CD4-positive, alpha-beta T cell treated with Interleukin-10 for 1 hour (primary cell): Measurements from ENCODE around the gene GRIN1.

Experiments
- DNase-seq: peaks from one replicate; pipeline ENCODE4 v3.0.0-alpha.2; 2020

GRIN1 gene

DNA sequence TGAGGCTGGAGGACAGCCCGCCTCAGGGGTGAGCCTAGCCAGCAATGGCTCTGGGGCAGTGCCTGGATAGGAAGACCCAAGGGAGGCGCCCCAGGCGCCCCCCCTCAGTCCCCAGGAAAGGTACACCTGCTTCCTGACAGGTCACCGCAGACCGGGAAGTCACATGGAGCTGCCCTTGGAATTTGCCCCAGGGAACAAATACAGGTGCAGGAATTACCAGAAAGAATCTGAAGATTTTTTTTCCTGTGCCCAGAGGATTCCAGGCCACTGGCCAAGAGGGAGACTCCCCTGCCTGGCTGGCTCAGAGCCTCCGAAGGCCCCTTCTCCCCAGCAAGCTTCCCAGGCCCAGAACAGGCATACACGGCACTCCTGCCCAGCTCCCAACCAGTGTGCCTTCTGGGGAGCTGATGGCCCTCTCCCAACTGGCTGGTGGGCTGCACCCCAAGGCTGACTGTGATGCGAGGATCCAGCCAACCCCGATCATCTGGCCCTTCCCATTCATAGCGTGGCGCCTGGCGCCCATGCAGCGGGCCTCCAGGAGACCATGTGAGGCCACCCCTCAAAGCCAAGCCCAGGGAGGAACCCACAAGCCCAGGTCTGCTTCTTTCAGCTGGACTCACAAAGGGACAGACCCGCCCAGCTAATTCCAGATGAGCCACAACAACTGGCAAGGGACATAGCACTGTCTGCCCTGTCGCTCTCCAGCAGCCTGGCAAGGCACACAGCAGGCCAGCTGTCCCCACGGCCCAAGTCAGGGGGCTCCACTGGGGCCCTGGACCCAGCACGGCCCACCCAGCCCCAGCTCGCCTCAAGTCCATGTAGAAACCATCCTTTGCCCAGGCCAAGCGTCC is 59.3 kb downstream of the GRIN1 start:
- no peak for DNase-seq

DNA sequence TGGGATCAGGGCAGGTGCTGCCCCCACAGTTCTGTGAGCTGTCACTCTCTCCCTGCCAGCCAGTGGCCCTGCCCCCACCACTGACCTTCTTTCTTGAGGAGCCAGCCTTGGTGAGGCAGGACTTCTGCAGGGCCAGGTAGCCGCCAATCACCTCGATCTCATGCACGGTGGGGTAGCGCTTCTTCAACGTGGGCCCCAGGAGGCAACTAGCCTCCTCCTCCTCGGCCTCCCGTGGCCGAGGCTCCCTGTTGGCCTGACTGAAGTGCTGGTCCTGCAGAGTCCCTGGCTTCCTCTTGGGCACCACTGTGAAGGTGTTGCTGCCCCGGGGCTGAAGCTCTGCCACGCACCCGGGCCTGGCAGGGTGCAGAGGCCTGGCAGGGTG is 59.9 kb downstream of the GRIN1 start:
- no peak for DNase-seq

DNA sequence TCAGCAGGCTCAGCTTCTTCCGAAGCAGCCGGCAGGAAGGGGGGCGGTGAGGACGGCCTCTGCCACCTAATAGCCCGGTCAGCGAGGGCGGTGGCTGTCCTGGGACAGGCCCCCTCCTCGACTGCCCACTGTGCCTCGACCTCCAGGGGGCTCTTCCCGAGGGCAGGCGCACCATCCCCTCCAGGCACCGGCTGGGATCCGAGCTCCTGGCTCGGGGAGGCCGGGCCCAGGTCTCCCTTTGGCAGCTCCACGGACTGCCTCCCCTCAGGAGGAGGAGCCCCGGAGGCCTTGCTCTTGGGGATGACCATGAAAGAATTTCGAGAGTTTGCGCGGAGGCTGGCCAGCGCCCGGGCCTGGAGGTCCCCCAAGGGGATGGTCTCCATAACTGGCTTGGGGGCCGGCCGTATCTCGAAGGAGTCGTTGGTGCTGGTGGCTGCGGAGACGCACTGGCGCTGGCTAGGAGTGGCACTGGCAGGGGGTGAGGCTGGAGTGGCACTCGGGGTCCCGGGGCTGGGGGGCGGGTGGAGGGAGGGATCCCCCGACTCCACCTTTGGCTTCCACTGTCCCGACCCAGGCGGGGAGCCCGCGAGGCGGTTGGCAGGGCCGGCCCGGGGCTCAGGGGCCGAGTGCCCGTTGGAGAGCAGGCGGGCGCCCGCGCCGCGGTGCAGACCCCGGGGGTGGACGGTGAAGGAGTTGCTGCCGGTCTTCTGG is 60.6 kb downstream of the GRIN1 start:
- no peak for DNase-seq

DNA sequence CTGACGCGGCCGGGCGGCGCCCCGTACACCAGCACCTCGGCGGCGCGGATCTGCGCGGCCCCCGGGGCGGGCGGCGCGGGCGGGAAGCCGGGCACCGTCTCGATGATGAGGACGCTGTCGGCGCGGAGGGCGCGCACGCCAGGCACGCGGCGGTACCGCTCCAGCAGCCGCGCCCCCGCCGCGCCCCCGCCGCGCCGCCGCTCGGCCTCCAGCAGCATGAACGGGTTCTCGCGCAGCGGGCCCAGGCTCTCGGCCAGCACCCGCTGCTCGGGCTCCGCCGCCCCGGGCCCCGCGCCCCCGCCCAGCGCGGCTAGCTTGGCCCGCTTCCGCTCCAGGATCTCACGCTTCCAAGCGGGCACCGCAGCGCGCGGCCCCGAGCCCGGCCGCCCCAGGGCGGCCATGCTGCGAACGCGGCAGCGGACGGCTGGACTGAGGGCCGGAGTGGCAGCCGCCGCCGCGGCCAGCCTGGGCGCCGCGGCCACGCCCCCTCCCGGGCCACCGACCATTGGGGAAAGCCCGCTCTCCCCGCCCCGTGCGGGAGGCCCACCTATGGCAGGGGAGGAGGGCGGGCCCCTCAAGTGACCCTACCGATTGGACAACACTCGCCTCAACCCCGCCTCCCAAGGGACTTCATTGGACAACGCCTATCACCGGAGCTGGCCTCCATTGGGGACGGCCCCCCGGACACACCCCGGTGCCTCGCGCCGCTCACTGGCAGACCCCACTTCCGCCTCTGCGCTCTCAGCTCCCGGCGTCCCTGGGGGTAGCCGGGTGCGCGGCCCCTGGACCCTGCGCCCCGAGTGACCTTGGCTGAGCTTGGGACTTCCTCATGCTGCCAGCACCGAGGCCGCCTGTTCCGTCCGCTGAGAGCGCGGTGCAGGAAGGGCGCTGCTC is 61.6 kb downstream of the GRIN1 start, which contains the start of gene TPRN:
TPRN (minus strand) TSS at position 431 of the 894 bp plus-strand sequence; CDS start at position 401, 30 bp downstream.
- peak; percentile 98 for DNase-seq

DNA sequence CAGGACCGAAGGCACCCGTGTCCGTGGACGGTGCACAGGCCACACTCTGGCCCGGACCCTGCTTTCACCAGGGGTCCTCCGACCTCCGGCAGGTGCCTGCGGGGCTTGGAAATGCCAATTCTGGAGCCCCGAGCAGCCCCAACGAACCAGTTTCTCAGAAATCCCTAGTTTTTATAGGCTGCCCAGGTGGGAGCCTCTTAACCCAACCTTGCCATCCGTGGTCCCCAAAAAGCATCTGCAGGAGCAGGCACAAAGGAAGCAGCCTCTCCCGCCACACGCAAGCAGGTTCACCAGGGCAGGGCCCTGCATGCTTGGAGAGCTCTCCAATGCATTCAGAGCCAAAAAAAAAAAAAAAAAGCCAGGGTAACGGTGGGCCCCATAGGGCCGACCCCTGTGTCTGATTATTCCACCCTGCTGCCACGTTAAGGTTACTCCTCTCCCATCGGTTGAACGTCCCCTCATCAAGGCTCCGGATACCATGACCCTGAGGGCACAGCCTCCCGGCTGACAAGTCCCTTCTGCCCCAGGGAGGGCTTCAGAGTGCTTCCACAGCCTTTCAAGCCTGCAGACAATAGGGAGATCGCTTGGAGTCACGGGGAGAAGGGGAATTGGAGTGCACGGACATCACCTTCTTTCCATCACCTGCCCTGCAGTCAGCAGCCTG is 62.4 kb downstream of the GRIN1 start:
- no peak for DNase-seq

DNA sequence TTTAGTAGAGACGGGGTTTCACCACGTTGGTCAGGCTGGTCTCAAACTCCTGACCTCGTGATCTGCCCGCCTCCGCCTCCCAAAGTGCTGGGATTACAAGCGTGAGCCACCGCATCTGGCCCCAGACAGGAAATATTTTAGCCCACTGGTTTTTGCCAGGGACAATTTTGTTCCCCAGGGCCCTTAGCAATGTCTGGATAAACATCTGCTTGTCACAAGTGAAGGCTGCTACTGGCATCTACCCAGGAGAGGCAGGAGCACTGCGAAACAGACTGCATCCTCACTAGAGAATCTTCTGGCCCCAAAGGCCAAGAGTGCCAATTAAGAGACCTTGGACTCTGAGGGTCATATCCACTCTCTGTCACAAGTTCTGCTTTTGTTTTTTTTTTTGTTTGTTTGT is 64.0 kb downstream of the GRIN1 start:
- no peak for DNase-seq

DNA sequence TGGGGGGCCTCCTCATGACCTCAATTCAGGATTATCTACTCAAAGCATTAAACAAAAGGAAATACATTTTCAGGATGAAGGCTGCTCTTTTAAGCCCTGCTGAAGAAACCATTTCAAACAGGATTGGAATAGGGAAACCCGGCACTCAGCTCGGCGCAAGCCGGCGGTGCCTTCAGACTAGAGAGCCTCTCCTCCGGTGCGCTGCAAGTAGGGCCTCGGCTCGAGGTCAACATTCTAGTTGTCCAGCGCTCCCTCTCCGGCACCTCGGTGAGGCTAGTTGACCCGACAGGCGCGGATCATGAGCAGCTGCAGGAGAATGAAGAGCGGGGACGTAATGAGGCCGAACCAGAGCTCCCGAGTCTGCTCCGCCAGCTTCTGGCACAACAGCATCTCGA is 65.8 kb downstream of the GRIN1 start:
- no peak for DNase-seq

DNA sequence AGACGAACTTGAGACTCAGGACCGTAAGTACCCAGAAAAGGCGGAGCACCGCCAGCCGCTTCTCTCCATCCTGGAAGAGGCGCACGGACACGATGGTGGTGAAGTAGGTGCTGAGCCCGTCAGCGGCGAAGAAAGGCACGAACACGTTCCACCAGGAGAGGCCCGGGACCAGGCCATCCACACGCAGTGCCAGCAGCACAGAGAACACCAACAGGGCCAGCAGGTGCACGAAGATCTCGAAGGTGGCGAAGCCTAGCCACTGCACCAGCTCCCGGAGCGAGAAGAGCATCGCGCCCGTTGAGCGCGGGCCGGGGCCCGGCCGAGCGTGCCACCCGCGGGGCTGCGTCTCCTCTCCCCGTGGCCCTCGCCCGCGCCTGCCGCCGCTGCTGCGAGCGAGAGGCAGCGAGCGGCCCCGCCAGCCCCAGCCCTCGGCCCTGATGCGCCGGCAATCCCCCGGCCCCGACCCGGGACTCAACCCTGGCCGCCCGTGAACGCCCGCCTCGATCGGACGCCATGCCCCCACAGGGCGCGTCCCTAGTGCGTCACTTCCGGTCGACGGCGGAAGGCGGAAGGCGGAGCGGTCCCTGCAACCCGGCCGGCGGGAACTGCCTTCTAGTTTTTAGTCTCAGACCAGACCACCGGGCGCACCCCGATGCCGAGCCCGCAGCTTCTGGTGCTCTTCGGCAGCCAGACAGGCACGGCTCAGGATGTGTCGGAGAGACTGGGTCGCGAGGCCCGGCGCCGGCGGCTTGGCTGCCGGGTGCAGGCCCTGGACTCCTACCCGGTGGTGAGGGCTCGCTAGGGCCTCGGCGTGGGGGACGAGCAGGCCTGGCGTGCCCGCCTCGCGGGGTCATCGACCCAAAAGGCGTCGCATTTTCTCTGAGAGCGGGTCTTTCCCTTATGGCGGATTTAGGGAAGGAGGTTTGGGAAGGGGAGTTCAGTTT is 66.4 kb downstream of the GRIN1 start, which contains the start of the genes NDOR1 and TMEM203:
NDOR1 (plus strand) TSS at position 575 of the 944 bp plus-strand sequence; CDS start at position 653, 78 bp downstream.
TMEM203 (minus strand) TSS at position 523 of the 944 bp plus-strand sequence; CDS start at position 289, 234 bp downstream.
- peak; percentile 92 for DNase-seq

DNA sequence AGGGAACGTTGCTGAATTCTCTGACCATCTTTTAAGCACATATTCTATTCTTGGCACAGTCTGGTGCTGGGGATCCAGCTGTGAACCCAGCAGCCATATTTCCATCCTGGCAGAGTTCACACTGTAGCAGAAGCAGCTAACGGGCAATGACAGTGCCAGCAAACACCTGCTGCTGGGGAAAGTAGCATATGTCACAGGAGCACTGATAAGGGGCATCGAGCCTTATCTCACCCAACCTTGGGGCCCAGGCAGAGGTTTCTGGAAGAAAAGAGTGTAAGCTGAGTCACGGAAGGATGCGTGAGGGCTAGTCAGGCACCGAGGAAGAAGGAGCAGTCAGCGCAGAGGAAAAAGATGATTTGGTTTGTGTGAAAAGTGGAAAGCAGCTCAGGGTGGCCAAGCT is 67.6 kb downstream of the GRIN1 start:
- no peak for DNase-seq

DNA sequence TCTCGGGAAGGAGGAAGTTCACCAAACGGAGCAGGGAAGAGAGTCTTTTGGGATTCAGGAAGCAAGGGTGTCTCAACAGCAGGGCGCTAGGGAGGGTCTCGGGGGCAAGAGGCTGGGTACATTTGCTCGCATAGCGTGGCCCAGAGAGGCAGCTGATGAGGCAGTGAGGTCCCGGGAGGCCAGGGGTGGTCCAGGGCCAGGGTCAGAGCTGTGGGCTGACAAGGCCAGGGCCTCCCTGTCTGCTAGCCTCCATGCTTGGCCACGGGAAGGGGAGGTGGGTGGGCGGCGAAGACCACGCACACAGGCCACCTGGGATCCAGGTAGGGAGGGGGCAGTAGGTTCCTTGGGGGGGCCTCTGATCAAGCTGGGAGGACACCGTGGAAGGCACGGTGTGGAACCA is 72.6 kb downstream of the GRIN1 start:
- no peak for DNase-seq

DNA sequence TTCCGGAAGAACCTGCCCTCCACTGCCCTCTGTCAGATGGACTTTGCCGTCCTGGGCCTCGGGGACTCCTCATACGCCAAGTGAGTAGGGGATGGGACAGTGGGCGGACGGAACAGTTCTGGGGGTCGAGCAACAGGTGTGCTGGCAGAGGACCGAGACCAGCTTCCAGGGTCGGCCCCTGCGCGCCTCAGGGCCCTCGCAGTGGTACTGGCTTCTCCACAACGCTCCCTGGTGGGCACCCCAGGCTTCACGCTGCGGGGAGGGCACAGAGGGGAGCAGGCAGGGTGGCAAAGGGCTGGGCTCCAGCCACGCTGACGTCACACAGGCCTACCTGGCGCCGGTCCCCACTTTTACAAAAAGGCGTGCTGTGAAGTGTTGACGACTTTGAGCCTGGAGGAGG is 73.6 kb downstream of the GRIN1 start:
- no peak for DNase-seq

DNA sequence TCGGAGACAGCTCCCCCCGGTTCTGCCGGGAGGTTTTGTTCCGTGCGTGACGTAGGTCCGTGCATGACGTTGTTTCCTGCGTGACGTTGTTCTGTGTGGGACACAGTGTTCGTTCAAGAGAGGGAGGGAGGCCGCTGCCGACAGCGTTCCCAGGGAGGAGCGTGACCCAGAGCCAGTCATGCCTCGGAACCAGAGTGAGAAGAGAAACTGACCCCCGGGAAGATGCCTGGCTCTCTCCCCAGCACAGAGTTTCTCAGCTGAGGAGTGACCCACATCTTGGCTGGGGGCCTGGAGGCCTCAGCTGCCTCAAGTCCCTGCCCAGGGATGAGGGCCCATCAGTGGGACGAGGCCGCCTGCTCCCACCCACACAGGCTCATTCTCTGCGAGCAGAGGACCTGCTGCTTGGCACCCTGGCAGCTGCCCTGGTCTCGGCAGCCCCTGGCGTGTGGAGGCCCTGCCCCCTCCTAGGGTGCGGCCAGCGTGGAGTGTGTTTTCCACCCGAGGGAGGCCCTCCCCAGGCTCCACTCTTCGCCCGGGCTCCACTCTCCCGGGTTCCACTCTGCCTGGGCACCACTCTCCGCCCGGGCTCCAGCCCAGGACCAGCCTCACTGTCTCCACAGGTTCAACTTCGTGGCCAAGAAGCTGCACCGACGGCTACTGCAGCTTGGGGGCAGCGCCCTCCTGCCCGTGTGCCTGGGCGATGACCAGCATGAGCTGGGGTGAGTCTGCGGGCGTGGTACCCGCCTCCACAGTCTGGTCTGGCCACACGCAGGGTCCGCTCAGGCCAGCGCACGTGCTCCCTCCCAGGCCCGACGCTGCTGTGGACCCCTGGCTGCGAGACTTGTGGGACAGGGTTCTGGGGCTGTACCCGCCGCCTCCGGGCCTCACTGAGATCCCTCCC is 74.5 kb downstream of the GRIN1 start:
- DNase-seq: no peak

DNA sequence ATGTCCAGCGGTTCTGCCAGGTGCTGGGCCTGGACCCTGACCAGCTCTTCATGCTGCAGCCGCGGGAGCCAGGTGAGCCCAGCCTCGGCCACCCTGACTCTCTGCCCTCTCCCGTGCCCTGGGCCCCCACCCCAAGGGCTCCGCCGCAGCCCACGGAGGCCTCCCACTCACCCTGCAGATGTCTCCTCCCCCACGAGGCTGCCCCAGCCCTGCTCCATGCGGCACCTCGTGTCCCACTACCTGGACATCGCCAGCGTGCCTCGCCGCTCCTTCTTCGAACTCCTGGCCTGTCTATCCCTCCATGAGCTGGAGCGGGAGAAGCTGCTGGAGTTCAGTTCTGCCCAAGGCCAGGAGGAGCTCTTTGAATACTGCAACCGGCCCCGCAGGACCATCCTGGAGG is 75.7 kb downstream of the GRIN1 start:
- no peak for DNase-seq

DNA sequence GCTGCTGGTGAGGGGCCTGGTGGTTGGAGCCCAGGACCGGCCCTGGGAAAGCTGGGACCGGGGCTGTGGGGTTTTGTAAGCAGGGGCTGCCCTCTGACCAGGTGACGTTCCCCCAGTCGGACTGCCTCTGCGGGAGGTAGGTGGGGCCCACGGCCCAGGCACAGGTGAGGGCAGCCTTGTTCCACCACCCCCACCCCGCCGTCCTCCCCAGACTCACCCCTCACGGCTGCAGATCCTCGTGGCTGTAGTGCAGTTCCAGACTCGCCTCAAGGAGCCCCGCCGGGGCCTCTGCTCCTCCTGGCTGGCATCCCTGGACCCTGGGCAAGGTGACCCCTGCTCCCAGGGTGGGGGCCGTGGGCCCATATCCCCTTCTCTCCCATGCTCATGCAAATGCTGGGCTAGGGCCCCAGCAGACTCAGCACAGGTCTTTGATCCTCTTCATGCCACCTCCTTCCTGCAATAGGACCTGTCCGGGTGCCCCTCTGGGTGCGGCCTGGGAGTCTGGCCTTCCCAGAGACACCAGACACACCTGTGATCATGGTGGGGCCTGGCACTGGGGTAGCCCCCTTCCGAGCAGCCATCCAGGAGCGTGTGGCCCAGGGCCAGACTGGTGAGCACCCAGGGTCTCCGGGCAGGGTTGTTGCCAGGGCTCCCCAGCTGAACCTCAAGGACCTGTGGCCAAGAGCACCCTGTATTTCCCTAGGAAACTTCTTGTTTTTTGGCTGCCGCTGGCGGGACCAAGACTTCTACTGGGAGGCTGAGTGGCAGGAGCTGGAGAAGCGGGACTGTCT is 76.4 kb downstream of the GRIN1 start:
- no peak for DNase-seq

DNA sequence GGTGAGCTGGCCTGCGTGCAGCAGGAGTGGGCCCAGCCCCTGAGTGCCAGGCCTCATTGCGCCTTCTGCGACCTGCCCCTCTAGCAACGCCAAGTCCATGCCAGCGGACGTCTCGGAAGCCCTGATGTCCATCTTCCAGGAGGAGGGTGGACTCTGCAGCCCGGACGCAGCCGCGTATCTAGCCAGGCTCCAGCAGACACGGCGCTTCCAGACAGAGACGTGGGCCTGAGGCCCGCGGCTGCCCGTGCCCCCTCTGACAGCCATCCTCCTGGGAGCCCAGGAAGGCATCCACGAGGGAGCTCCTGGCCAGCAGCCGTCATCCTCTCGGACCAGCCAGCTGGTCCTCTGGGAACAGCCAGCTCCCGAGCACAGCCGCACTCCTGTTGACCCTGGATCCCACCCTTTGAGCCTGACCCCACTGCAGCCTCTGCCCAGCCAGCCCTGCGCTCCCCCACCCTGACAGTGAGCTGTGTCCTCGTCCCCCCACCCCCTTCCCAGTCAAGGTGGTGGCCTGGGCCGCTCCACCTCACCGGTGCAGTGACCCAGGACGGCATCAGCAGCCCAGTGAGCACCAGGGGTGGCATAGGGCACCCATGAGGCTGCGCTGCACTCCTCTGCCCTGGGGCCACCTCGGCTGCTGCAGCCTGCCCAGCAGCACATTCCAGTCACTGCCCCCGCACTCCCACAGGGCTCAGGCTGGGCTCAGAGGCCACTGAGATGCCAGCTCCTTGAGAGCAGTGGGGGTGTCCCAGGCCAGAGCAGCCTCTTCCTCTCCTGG is 77.4 kb downstream of the GRIN1 start:
- DNase-seq: no peak

DNA sequence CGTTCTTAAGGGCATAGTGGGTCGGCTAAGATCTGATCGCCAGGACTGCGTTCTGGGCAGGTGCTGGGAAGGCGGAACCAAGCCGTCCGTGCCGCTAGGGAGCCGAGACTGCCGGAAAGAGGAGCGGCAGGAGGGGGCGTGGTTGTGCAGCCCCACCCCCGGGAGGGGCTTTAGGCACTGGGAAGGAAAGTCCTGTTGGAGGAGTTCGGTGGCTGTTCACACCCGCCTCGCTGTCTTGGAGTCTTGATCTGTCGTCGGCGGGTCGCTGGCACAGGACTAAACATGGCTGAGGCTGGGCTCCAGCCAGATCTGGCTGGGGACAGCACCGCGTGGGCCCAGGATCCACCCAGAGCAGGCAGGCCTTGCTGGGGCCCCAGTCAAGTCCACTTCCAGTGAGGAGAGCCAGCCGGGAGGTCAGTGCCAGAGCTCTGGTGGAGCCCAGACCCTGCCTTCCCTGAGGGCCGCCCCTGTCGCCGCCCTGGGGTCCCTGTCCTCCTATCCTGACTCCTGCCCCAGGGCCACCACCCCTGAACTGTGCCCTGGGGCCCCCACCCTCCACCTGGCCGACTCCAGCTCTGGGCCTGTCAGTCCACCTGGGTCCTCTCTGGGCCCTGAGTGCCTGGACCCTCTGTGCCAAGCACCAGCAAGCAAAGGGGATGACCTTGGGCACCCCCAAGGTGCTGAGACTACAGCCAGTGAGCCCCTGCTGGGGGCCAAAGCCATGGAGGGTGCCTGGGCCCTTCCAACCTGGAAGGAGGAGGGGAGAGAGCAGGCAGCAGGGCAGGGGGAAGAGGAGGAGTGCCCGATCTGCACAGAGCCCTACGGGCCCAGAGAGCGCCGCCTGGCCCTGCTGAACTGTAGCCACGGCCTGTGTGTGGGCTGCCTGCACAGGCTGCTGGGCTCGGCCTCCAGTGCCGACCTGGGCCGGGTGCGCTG is 78.6 kb downstream of the GRIN1 start:
- no peak for DNase-seq

DNA sequence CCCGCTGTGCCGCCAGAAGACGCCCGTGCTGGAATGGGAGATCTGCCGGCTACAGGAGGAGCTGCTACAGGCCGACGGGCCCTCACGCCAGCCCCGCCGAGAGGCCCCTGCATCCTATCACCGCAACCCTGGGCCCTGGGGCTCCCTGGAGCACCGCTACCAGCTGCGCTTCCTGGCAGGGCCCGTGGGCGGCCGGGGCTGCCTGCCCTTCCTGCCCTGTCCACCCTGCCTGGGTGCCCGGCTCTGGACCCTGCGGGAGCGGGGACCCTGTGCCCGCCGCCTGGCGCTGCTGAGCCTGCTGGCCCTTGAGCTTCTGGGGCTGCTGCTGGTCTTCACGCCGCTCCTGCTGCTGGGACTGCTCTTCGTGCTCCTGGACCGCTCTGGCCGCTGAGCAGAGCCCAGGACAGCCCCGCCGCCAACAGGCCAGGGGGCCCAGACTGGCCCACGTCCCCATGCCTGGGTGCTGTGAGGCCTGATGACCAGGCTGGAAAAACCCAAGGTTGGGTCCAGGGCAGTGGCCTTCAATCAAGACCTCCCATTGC is 79.3 kb downstream of the GRIN1 start:
- no peak for DNase-seq
